Panc1 (cell line): Measurements from ENCODE around the gene XIRP2.

Experiments
- TF ChIP-seq, protein P1 (sequence below): fragments of 450-650 bp; IDR thresholded peaks from 2 replicates; pipeline ENCODE4 v1.5.1; 2017; ENCODE audit warnings: mild to moderate bottlenecking
- TF ChIP-seq, protein P2 (sequence below), 2 experiments: IDR thresholded peaks; 2 replicates each; pipeline ENCODE4 v1.6.1; 2011 to 2012; ENCODE audit warnings: low read depth in 2 of 2, control low read depth in 1 of 2, low read length in 1 of 2, mild to moderate bottlenecking in 1 of 2, moderate library complexity in 1 of 2; ENCODE audit not compliant: insufficient read depth in 1 of 2

GRCh38 chr2:167191588-167191987 is 303.3 kb downstream of the XIRP2 start:
- TF ChIP-seq, protein P1, sequence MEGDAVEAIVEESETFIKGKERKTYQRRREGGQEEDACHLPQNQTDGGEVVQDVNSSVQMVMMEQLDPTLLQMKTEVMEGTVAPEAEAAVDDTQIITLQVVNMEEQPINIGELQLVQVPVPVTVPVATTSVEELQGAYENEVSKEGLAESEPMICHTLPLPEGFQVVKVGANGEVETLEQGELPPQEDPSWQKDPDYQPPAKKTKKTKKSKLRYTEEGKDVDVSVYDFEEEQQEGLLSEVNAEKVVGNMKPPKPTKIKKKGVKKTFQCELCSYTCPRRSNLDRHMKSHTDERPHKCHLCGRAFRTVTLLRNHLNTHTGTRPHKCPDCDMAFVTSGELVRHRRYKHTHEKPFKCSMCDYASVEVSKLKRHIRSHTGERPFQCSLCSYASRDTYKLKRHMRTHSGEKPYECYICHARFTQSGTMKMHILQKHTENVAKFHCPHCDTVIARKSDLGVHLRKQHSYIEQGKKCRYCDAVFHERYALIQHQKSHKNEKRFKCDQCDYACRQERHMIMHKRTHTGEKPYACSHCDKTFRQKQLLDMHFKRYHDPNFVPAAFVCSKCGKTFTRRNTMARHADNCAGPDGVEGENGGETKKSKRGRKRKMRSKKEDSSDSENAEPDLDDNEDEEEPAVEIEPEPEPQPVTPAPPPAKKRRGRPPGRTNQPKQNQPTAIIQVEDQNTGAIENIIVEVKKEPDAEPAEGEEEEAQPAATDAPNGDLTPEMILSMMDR = no peak
- TF ChIP-seq, protein P2, sequence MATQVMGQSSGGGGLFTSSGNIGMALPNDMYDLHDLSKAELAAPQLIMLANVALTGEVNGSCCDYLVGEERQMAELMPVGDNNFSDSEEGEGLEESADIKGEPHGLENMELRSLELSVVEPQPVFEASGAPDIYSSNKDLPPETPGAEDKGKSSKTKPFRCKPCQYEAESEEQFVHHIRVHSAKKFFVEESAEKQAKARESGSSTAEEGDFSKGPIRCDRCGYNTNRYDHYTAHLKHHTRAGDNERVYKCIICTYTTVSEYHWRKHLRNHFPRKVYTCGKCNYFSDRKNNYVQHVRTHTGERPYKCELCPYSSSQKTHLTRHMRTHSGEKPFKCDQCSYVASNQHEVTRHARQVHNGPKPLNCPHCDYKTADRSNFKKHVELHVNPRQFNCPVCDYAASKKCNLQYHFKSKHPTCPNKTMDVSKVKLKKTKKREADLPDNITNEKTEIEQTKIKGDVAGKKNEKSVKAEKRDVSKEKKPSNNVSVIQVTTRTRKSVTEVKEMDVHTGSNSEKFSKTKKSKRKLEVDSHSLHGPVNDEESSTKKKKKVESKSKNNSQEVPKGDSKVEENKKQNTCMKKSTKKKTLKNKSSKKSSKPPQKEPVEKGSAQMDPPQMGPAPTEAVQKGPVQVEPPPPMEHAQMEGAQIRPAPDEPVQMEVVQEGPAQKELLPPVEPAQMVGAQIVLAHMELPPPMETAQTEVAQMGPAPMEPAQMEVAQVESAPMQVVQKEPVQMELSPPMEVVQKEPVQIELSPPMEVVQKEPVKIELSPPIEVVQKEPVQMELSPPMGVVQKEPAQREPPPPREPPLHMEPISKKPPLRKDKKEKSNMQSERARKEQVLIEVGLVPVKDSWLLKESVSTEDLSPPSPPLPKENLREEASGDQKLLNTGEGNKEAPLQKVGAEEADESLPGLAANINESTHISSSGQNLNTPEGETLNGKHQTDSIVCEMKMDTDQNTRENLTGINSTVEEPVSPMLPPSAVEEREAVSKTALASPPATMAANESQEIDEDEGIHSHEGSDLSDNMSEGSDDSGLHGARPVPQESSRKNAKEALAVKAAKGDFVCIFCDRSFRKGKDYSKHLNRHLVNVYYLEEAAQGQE (IDR thresholded peaks at IDR 0.05; ENCODE audit: insufficient read depth in 1 of 2, low read depth in 2 of 2, low read length in 1 of 2) = no peak
